Measurements from ENCODE around the gene SAMHD1. TPM values are rescaled to one million over a fixed set of nuclear protein-coding genes. Genes with fewer than 3 reads are reported as not detected.
"Not testable (repeated sequence)": the region's sequence is repeated elsewhere in the genome, so short reads cannot be mapped to it uniquely, and the experiment has no call there.

Gene SAMHD1
- total RNA-seq = 10 to 100 TPM; 33.2 to 49.2 TPM

DNA sequence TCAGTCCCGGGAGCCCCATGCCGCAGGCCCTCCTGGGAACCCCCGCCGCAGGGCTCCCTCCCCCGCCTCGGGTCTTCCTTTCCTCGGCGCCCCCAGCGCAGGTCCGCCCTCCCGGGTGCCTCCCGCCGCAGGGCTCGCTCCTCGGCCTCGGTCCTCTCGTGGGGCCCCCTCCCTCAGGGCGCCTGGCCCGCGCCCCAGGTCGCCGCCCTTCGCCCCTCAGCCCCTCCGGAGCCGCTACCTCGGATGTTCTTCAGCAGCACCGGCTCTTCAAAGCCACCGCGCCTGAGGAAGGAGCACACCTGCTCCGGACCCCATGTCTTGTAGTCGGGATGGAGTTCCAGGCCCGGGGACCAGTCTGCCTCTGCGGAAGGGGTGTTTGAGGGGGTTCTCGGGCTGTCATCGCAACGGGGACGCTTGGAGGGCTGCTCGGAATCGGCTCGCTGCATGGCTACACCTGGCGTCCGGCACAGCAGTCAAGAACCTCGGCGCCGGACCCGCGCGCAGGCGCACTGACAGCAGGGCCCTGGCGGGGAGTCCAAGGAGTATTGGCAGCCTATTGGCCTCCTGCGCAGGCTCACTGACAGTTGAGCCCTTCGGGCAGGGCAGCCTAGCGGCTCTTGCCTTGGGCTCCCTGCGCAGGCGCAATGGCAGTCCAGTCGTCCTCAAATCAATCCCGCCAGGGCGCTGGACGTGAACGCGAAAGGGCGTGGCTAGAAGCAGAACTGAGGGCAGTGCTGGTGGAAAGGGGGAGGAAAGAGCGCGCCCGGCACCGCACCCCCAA is at the start of gene SAMHD1:
Gene SAMHD1 (minus strand): TSS at position 511 of the 781 bp plus-strand sequence. CDS start 65 bp downstream, at position 446.
- Mint-ChIP-seq H3K4me3 (peak within 1 kb of the TSS; percentile 92 to 96), H3K27me3 (ENCODE audit: low read depth) (no peaks in the 10 kb centered on the region), H3K36me3 (ENCODE audit: insufficient read depth in 2 of 2) (peaks cover 3 to 4% of the 10 kb centered on the region in 2 donors), H3K9me3 (no peaks in the 10 kb centered on the region), H3K27ac (peak within 1 kb of the TSS; percentile 85), H3K4me1 (ENCODE audit: low read depth) (peaks cover 53% of the 10 kb centered on the region)
- peak; percentile 95 to 96 for DNase-seq
- ATAC-seq (replicated peaks in 1 of 2) = peak; percentile 94 to 96

- H3K9me3 Mint-ChIP-seq; H3K27me3 Mint-ChIP-seq (ENCODE audit: low read depth); H3K27ac Mint-ChIP-seq; DNase-seq; ATAC-seq (replicated peaks in 1 of 2); H3K4me1 Mint-ChIP-seq (ENCODE audit: low read depth); H3K4me3 Mint-ChIP-seq: not testable (repeated sequence)
- H3K36me3 Mint-ChIP-seq (ENCODE audit: insufficient read depth in 2 of 2) = peaks cover 6 to 35% of the 10 kb centered on the region in 2 donors
Observed at GRCh38 chr20:37000171-37000570, 48.7 kb upstream of the SAMHD1 start.

DNA sequence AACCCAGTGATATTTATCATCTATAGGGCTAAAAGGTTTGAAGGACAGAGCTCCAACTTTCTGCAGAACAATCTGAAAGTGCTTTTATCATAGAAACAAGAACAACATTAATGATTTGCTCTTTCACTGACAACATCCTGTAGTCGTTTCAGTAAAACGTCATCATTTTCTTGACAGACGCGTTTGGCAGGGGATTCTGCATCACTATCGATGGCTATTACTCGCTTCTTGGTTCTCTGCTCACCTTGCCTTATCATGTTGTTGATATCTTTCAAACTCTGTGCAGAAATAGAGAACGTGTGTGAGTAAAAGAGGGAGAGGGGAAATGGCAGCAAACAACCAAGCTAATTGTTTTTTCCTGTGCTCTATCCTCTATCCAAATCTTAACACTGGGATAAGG is 47.1 kb upstream of the SAMHD1 start:
- ATAC-seq (replicated peaks in 1 of 2) (no peak), DNase-seq (no peak)
- no peak overlapping the region for H3K4me3 Mint-ChIP-seq
- H3K27me3 Mint-ChIP-seq (ENCODE audit: low read depth) = no peaks in the 10 kb centered on the region
- H3K27ac Mint-ChIP-seq = peak overlapping the region; percentile 28
- H3K4me1 Mint-ChIP-seq (ENCODE audit: low read depth) = no peaks in the 10 kb centered on the region
- no peaks in the 10 kb centered on the region for H3K9me3 Mint-ChIP-seq
- peaks cover 16 to 46% of the 10 kb centered on the region in 2 donors for H3K36me3 Mint-ChIP-seq (ENCODE audit: insufficient read depth in 2 of 2)

GRCh38 chr20:36997121-36997520 is 45.6 kb upstream of the SAMHD1 start:
- H3K36me3 Mint-ChIP-seq (ENCODE audit: insufficient read depth in 2 of 2) = peaks cover 21 to 43% of the 10 kb centered on the region in 2 donors

GRCh38 chr20:36994221-36994620 is 42.7 kb upstream of the SAMHD1 start:
- H3K9me3 Mint-ChIP-seq; H3K27ac Mint-ChIP-seq; ATAC-seq (replicated peaks in 1 of 2); H3K4me1 Mint-ChIP-seq (ENCODE audit: low read depth); H3K27me3 Mint-ChIP-seq (ENCODE audit: low read depth); H3K4me3 Mint-ChIP-seq; DNase-seq: not testable (repeated sequence)
- peaks cover 21 to 41% of the 10 kb centered on the region in 2 donors for H3K36me3 Mint-ChIP-seq (ENCODE audit: insufficient read depth in 2 of 2)

More at GRCh38 chr20:36997121-36997520, 45.6 kb upstream of the SAMHD1 start:
- H3K27me3 Mint-ChIP-seq (ENCODE audit: low read depth) = no peaks in the 10 kb centered on the region
- H3K9me3 Mint-ChIP-seq = peaks cover 5% of the 10 kb centered on the region in 2 donors
- no peaks in the 10 kb centered on the region for H3K4me1 Mint-ChIP-seq (ENCODE audit: low read depth)
- ATAC-seq (replicated peaks in 1 of 2) (no peak), DNase-seq (no peak)
- no peak overlapping the region for H3K27ac Mint-ChIP-seq
- H3K4me3 Mint-ChIP-seq = no peak overlapping the region

DNA sequence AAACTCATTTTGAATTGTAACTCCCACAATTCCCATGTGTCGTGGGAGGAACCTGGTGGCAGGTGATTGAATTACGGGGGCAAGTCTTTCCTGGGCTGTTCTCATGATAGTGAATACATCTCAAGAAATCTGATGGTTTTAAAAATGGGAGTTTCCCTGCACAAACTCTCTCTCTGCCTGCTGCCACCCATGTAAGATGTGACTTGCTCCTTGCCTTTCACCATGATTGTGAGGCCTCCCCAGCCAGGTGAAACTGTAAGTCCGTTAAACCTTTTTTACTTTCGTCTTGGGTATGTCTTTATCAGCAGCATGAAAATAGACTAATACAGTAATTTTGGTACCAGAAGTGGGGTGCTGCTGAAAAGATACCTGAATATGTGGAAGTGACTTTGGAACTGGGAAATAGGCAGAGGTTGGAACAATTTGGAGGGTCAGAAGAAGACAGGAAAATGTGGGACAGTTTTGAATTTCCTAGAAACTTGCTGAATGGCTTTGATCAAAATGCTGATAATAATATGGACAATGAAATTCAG is 41.4 kb upstream of the SAMHD1 start:
- ATAC-seq (replicated peaks in 1 of 2) = no peak
- peaks cover 5% of the 10 kb centered on the region in 2 donors for H3K9me3 Mint-ChIP-seq
- DNase-seq = no peak
- H3K27ac Mint-ChIP-seq = no peak overlapping the region
- H3K4me1 Mint-ChIP-seq (ENCODE audit: low read depth) = peaks cover 23% of the 10 kb centered on the region
- peaks cover 20 to 35% of the 10 kb centered on the region in 2 donors for H3K36me3 Mint-ChIP-seq (ENCODE audit: insufficient read depth in 2 of 2)
- H3K27me3 Mint-ChIP-seq (ENCODE audit: low read depth) = no peaks in the 10 kb centered on the region
- no peak overlapping the region for H3K4me3 Mint-ChIP-seq

DNA sequence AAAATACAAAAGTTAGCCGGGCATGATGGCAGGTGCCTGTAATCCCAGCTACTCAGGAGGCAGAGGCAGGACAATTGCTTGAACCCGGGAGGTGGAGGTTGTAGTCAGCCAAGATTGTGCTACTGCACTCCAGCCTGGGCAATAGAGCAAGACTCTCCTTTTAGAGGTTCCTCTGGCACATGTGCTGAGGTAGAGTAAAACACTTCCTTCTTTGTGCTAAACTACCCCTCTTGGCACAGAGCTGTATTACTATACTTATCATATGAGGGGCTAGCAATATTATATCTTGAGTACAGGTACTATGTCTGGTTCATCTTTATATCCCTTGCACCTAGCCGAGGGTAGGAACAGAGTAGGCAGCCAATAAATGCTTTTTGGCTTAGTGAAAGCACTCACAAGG is 40.2 kb upstream of the SAMHD1 start:
- no peaks in the 10 kb centered on the region for H3K27me3 Mint-ChIP-seq (ENCODE audit: low read depth)
- peaks cover 5% of the 10 kb centered on the region in 2 donors for H3K9me3 Mint-ChIP-seq
- DNase-seq = no peak
- H3K27ac Mint-ChIP-seq = no peak overlapping the region
- no peak overlapping the region for H3K4me3 Mint-ChIP-seq
- peaks cover 28% of the 10 kb centered on the region for H3K4me1 Mint-ChIP-seq (ENCODE audit: low read depth)
- peaks cover 20 to 34% of the 10 kb centered on the region in 2 donors for H3K36me3 Mint-ChIP-seq (ENCODE audit: insufficient read depth in 2 of 2)
- ATAC-seq (replicated peaks in 1 of 2) = no peak

- peaks cover 12 to 18% of the 10 kb centered on the region in 2 donors for H3K36me3 Mint-ChIP-seq (ENCODE audit: insufficient read depth in 2 of 2)
- ATAC-seq (replicated peaks in 1 of 2) (no peak), DNase-seq (no peak)
- H3K4me3 Mint-ChIP-seq = no peak overlapping the region
- H3K9me3 Mint-ChIP-seq = peaks cover 5% of the 10 kb centered on the region in 2 donors
- H3K27me3 Mint-ChIP-seq (ENCODE audit: low read depth) = no peaks in the 10 kb centered on the region
- H3K27ac Mint-ChIP-seq = no peak overlapping the region
- H3K4me1 Mint-ChIP-seq (ENCODE audit: low read depth) = peaks cover 28% of the 10 kb centered on the region
Observed at GRCh38 chr20:36989797-36990196, 38.3 kb upstream of the SAMHD1 start.

GRCh38 chr20:36988494-36988966 is 37.0 kb upstream of the SAMHD1 start:
- peaks cover 28% of the 10 kb centered on the region for H3K4me1 Mint-ChIP-seq (ENCODE audit: low read depth)
- H3K36me3 Mint-ChIP-seq (ENCODE audit: insufficient read depth in 2 of 2) = peaks cover 5 to 8% of the 10 kb centered on the region in 2 donors
- peaks cover 5% of the 10 kb centered on the region in 2 donors for H3K9me3 Mint-ChIP-seq
- H3K4me3 Mint-ChIP-seq = no peak overlapping the region
- H3K27ac Mint-ChIP-seq = peak overlapping the region; percentile 17
- no peaks in the 10 kb centered on the region for H3K27me3 Mint-ChIP-seq (ENCODE audit: low read depth)
- ATAC-seq (replicated peaks in 1 of 2) = peak; percentile 44 to 52
- no peak for DNase-seq

GRCh38 chr20:36984257-36984638 is 32.7 kb upstream of the SAMHD1 start:
- H3K4me1 Mint-ChIP-seq (ENCODE audit: low read depth) = peaks cover 26% of the 10 kb centered on the region
- DNase-seq (no peak), ATAC-seq (replicated peaks in 1 of 2) (no peak)
- H3K9me3 Mint-ChIP-seq = no peaks in the 10 kb centered on the region
- H3K4me3 Mint-ChIP-seq = no peak overlapping the region
- no peaks in the 10 kb centered on the region for H3K27me3 Mint-ChIP-seq (ENCODE audit: low read depth)
- H3K27ac Mint-ChIP-seq = no peak overlapping the region
- H3K36me3 Mint-ChIP-seq (ENCODE audit: insufficient read depth in 2 of 2) = no peaks in the 10 kb centered on the region

GRCh38 chr20:36975099-36975818 is 23.8 kb upstream of the SAMHD1 start:
- Mint-ChIP-seq H3K9me3 (no peaks in the 10 kb centered on the region), H3K4me1 (ENCODE audit: low read depth) (peaks cover 38% of the 10 kb centered on the region), H3K4me3 (peak overlapping the region; percentile 54 to 55), H3K36me3 (ENCODE audit: insufficient read depth in 2 of 2) (peaks cover 0 to under 1% of the 10 kb centered on the region in 2 donors), H3K27me3 (ENCODE audit: low read depth) (no peaks in the 10 kb centered on the region), H3K27ac (no peak overlapping the region)
- peak; percentile 65 to 75 for ATAC-seq (replicated peaks in 1 of 2)
- peak in 1 of 2 donors; percentile 49 for DNase-seq

- no peak overlapping the region for H3K4me3 Mint-ChIP-seq
- peaks cover 3 to 6% of the 10 kb centered on the region in 2 donors for H3K36me3 Mint-ChIP-seq (ENCODE audit: insufficient read depth in 2 of 2)
- H3K9me3 Mint-ChIP-seq = no peaks in the 10 kb centered on the region
- H3K27me3 Mint-ChIP-seq (ENCODE audit: low read depth) = no peaks in the 10 kb centered on the region
- H3K4me1 Mint-ChIP-seq (ENCODE audit: low read depth) = peaks cover 44% of the 10 kb centered on the region
- DNase-seq = no peak
- no peak overlapping the region for H3K27ac Mint-ChIP-seq
- no peak for ATAC-seq (replicated peaks in 1 of 2)
Observed at GRCh38 chr20:36974660-36975059, 23.2 kb upstream of the SAMHD1 start.

GRCh38 chr20:36971103-36971502 is 19.6 kb upstream of the SAMHD1 start:
- Mint-ChIP-seq H3K27ac (no peak overlapping the region), H3K27me3 (ENCODE audit: low read depth) (no peaks in the 10 kb centered on the region), H3K4me1 (ENCODE audit: low read depth) (peaks cover 69% of the 10 kb centered on the region), H3K4me3 (peak overlapping the region in 1 of 2 donors; percentile 27), H3K36me3 (ENCODE audit: insufficient read depth in 2 of 2) (peaks cover 4 to 9% of the 10 kb centered on the region in 2 donors), H3K9me3 (no peaks in the 10 kb centered on the region)
- DNase-seq (no peak), ATAC-seq (replicated peaks in 1 of 2) (peak; percentile 77 to 80)
